GM12878 (cell line): ENCODE results near the gene SQOR. TPM values are rescaled to one million over a fixed set of nuclear protein-coding genes. Genes with fewer than 3 reads are reported as not detected.

Source experiments
- BACH1 ChIP-seq: fragments of 450-650 bp; IDR thresholded peaks from 2 replicates; pipeline ENCODE4 v1.6.1; 2017; ENCODE audit warnings: mild to moderate bottlenecking, borderline replicate concordance
- EP300 ChIP-seq, 2 experiments: fragments of 150-350 bp in 1 of 2; IDR thresholded peaks; 2 replicates each; pipeline ENCODE4 v1.6.1; 2011 to 2012; ENCODE audit warnings: low read depth in 2 of 2, low read length in 2 of 2, borderline replicate concordance in 1 of 2, improper control_type of control experiment in 1 of 2, inconsistent platforms in 1 of 2; ENCODE audit not compliant: control insufficient read depth in 1 of 2
- FOXK2 ChIP-seq: fragments of 450-650 bp; IDR thresholded peaks from 2 replicates; pipeline ENCODE4 v1.6.1; 2017; ENCODE audit warnings: mild to moderate bottlenecking, moderate library complexity
- IRF4 ChIP-seq: IDR thresholded peaks from 2 replicates; pipeline ENCODE4 v1.6.1; 2011; ENCODE audit warnings: low read depth, low read length
- MEF2B ChIP-seq: fragments of 450-650 bp; IDR thresholded peaks from 2 replicates; pipeline ENCODE4 v1.6.1; 2018; ENCODE audit warnings: mild to moderate bottlenecking, moderate library complexity; ENCODE audit not compliant: partially characterized antibody, poor library complexity, severe bottlenecking
- RAD51 ChIP-seq: fragments of 450-650 bp; IDR thresholded peaks from 2 replicates; pipeline ENCODE4 v1.6.1; 2016; ENCODE audit warnings: moderate library complexity, mild to moderate bottlenecking, inconsistent platforms
- STAT1 ChIP-seq: fragments of 450-650 bp; conservative IDR thresholded peaks from 2 replicates; pipeline ENCODE4 v1.6.1; 2014; ENCODE audit warnings: antibody characterized with exemption, mild to moderate bottlenecking
- TBL1XR1 ChIP-seq: IDR thresholded peaks from 2 replicates; pipeline ENCODE4 v1.6.1; 2012; ENCODE audit warnings: low read depth, low read length, improper control_type of control experiment
- YBX1 ChIP-seq: fragments of 450-650 bp; IDR thresholded peaks from 2 replicates; pipeline ENCODE4 v1.6.1; 2016; ENCODE audit warnings: antibody characterized with exemption
- polyA plus RNA-seq, 11 experiments: library from polyadenylated mRNA; depleted of rRNA in 4 of 11; unstranded in 6 of 11; stranded (reverse) in 5 of 11; fragments of >200 nt; fragmentation: Nextera tagmentation in 4 of 11; fragmentation: Illumina TruSeq in 1 of 11; extraction: Ambion mirVana in 4 of 11; extraction: Trizol in 1 of 11; gene quantifications; 1 replicate in 1 of 11; 2 replicates in 10 of 11; pipeline versions ENCODE4 v1.2.1 to v1.2.3, GENCODE V29; 2011 to 2016; ENCODE audit warnings: inconsistent platforms in 2 of 11, missing spikeins in 2 of 11, low read depth in 1 of 11
- total RNA-seq, 4 experiments: library from RNA; depleted of rRNA in 3 of 4; stranded (reverse); fragments of >200 nt in 3 of 4; fragmentation: Illumina TruSeq in 1 of 4; extraction: Trizol in 1 of 4; gene quantifications; 2 replicates each; pipeline versions ENCODE4 v1.2.1 to v1.2.3, GENCODE V29; 2013 to 2021
- TF ChIP-seq, protein P1 (sequence below): fragments of 450-650 bp; IDR thresholded peaks from 2 replicates; pipeline ENCODE4 v1.6.1; 2017; ENCODE audit warnings: borderline replicate concordance
- TF ChIP-seq, protein P2 (sequence below): fragments of 450-650 bp; conservative IDR thresholded peaks from 2 replicates; pipeline ENCODE4 v1.6.1; 2017; ENCODE audit warnings: mild to moderate bottlenecking, moderate library complexity

SQOR gene
- total and polyA plus RNA-seq, 10 of the 15 experiments (the other 5 are each of a cell fraction or from before 2014, with no cell fraction given), result 14.5 to 74.7 (median 44.2) TPM

DNA sequence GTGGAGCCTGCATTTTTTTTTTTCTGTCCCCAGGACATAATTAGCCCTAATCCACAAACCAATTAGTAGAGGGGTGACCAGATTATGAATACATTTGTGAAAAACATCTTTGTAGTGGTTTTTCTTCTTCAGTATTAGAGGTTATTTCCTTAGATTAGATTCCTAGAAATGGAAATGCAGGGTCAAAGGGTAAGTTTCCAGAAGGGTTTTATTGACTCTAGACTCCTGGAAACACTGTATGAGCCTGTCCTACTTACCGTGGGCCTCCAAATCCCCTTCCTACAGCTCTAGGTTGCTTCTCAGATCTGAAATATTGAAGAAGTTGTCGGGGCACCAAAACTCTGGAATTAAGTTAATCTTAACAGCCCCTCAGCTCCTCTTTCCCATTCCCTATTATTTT, 22.4 kb downstream of the SQOR start (continued):
- TF ChIP-seq, protein P1, sequence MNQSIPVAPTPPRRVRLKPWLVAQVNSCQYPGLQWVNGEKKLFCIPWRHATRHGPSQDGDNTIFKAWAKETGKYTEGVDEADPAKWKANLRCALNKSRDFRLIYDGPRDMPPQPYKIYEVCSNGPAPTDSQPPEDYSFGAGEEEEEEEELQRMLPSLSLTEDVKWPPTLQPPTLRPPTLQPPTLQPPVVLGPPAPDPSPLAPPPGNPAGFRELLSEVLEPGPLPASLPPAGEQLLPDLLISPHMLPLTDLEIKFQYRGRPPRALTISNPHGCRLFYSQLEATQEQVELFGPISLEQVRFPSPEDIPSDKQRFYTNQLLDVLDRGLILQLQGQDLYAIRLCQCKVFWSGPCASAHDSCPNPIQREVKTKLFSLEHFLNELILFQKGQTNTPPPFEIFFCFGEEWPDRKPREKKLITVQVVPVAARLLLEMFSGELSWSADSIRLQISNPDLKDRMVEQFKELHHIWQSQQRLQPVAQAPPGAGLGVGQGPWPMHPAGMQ, result no peak
- TF ChIP-seq FOXK2 (no peak), STAT1 (no peak), YBX1 (no peak), MEF2B (no peak), TBL1XR1 (no peak), IRF4 (no peak), BACH1 (no peak), RAD51 (no peak), EP300 (IDR thresholded peaks at IDR 0.05; ENCODE audit: borderline replicate concordance in 1 of 2, control insufficient read depth in 1 of 2, low read depth in 2 of 2, low read length in 2 of 2) (no peak)
- TF ChIP-seq, protein P2, sequence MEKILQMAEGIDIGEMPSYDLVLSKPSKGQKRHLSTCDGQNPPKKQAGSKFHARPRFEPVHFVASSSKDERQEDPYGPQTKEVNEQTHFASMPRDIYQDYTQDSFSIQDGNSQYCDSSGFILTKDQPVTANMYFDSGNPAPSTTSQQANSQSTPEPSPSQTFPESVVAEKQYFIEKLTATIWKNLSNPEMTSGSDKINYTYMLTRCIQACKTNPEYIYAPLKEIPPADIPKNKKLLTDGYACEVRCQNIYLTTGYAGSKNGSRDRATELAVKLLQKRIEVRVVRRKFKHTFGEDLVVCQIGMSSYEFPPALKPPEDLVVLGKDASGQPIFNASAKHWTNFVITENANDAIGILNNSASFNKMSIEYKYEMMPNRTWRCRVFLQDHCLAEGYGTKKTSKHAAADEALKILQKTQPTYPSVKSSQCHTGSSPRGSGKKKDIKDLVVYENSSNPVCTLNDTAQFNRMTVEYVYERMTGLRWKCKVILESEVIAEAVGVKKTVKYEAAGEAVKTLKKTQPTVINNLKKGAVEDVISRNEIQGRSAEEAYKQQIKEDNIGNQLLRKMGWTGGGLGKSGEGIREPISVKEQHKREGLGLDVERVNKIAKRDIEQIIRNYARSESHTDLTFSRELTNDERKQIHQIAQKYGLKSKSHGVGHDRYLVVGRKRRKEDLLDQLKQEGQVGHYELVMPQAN, result no peak
- TF ChIP-seq, all 136 proteins: peak for 0
